K562 (cell line): Measurements from ENCODE around the gene ACSL6. TPM values are rescaled to one million over a fixed set of nuclear protein-coding genes. Genes with fewer than 3 reads are reported as not detected.

Experiments used
- ATAC-seq: fragments of 200-7000 bp; cut with Tn5 transposase; 3 replicates; pipeline ENCODE4 v1.9.1; 2020; ENCODE audit warnings: moderate library complexity
- BruUV-seq: library from RNA; stranded (reverse); fragments of 400-500 nt; replicated peaks from 2 replicates; lab custom pipeline; 2021; lab: Mats Ljungman, UMichigan
- CTCF ChIA-PET: fragments of 300-600 bp; formaldehyde crosslinking; extraction: SDS; loops from one replicate; lab custom pipeline; 2021; ENCODE audit warnings: low intra/inter-chr PET ratio; lab: Yijun Ruan, JAX
- POLR2A ChIA-PET: fragments of 300-600, 350-650 bp; sonication (Branson Sonifier 250); formaldehyde crosslinking; extraction: SDS; loops from one replicate; lab custom pipeline; 2021; ENCODE audit warnings: antibody characterized with exemption, inconsistent platforms; lab: Yijun Ruan, JAX
- DNase-seq, 4 experiments: peaks; one replicate each; pipeline versions ENCODE4 v3.0.0 to v3.0.0-alpha.2; 2011 to 2018; ENCODE audit warnings: low spot score in 3 of 4, mixed read lengths in 3 of 4; ENCODE audit errors: extremely low read depth in 1 of 4
- FAIRE-seq: peaks from 2 replicates; lab custom pipeline; 2011; peaks lifted over from hg19 to GRCh38; lab: Jason Lieb, UNC
- H2AFZ ChIP-seq: 2 replicates; pipeline ENCODE4 v1.6.0; 2011; ENCODE audit warnings: low read depth, low read length, control low read depth, inconsistent platforms
- H3K27ac ChIP-seq: fragments of 200-600 bp; 3 replicates; pipeline ENCODE4 v1.8.0; 2011; ENCODE audit warnings: low read depth, mild to moderate bottlenecking, control low read depth, inconsistent platforms, low read length, moderate library complexity, mixed read lengths; ENCODE audit errors: extremely low read depth
- H3K27me3 ChIP-seq, 2 experiments: fragments of 300-600 bp in 1 of 2; 2 replicates in 1 of 2; 3 replicates in 1 of 2; pipeline versions ENCODE4 v1.6.0 to v1.8.0; 2011; ENCODE audit warnings: inconsistent platforms in 2 of 2, low read length in 2 of 2, mild to moderate bottlenecking in 1 of 2, mixed read lengths in 1 of 2, moderate library complexity in 1 of 2; ENCODE audit not compliant: control insufficient read depth in 2 of 2, insufficient read depth in 2 of 2
- H3K36me3 ChIP-seq: fragments of 300-600 bp; 3 replicates; pipeline ENCODE4 v1.8.0; 2011; ENCODE audit warnings: mild to moderate bottlenecking, low read length, inconsistent platforms; ENCODE audit not compliant: control insufficient read depth, insufficient read depth
- H3K4me1 ChIP-seq, 2 experiments: fragments of 200-600 bp in 1 of 2; replicated peaks in 1 of 2; 2 replicates in 1 of 2; 3 replicates in 1 of 2; pipeline versions ENCODE4 v1.5.1 to v1.8.0; 2011; ENCODE audit warnings: inconsistent platforms in 2 of 2, low read length in 2 of 2, mild to moderate bottlenecking in 1 of 2, mixed read lengths in 1 of 2, moderate library complexity in 1 of 2; ENCODE audit not compliant: control insufficient read depth in 2 of 2, insufficient read depth in 2 of 2
- H3K4me2 ChIP-seq: 2 replicates; pipeline ENCODE4 v1.6.1; 2011; ENCODE audit warnings: low read length, control low read depth, inconsistent platforms, mixed read lengths; ENCODE audit not compliant: insufficient read depth
- H3K4me3 ChIP-seq: fragments of 200-600 bp; sonication (generic), shearing (Covaris generic); 2 replicates; pipeline ENCODE4 v1.5.1; 2016; ENCODE audit warnings: control low read depth, inconsistent platforms
- H3K79me2 ChIP-seq: fragments of 200-600 bp; 3 replicates; pipeline ENCODE4 v1.8.0; 2011; ENCODE audit warnings: low read length, inconsistent platforms; ENCODE audit not compliant: control insufficient read depth, insufficient read depth
- H3K9ac ChIP-seq, 2 experiments: 2 replicates each; pipeline versions ENCODE4 v1.6.0 to v1.6.1; 2011; ENCODE audit warnings: low read depth in 2 of 2, low read length in 2 of 2, control low read depth in 1 of 2, inconsistent platforms in 1 of 2, mild to moderate bottlenecking in 1 of 2, mixed read lengths in 1 of 2; ENCODE audit not compliant: insufficient read depth in 1 of 2
- H3K9me1 ChIP-seq: one replicate; pipeline ENCODE4 v1.6.0; 2011; ENCODE audit warnings: inconsistent platforms, mild to moderate bottlenecking, low read length, moderate library complexity; ENCODE audit not compliant: control insufficient read depth, insufficient read depth
- H3K9me3 ChIP-seq: replicated peaks from 2 replicates; pipeline ENCODE4 v1.5.1; 2011; ENCODE audit warnings: low read depth, low read length, inconsistent platforms; ENCODE audit not compliant: control insufficient read depth, insufficient read depth
- H4K20me1 ChIP-seq: replicated peaks from 2 replicates; pipeline ENCODE4 v1.6.1; 2011; ENCODE audit warnings: low read length, inconsistent platforms, mixed read lengths; ENCODE audit not compliant: control insufficient read depth, insufficient read depth
- ADNP ChIP-seq: fragments of 200-800 bp; sonication (Bioruptor generic); IDR thresholded peaks from 2 replicates; pipeline ENCODE4 v1.6.1; 2016; ENCODE audit warnings: missing genetic modification characterization, missing compliant biosample characterization
- DPF2 ChIP-seq: fragments of 450-650 bp; IDR thresholded peaks from 2 replicates; pipeline ENCODE4 v1.6.1; 2016
- ERF ChIP-seq: fragments of 450-650 bp; formaldehyde crosslinking; IDR thresholded peaks from 2 replicates; pipeline ENCODE4 v1.4.0; 2020; ENCODE audit warnings: mild to moderate bottlenecking, mixed read lengths
- FOS ChIP-seq: IDR thresholded peaks from 3 replicates; pipeline ENCODE4 v1.6.1; 2011; ENCODE audit not compliant: insufficient read length; ENCODE audit errors: extremely low read depth
- FOXJ2 ChIP-seq: fragments of 200-800 bp; sonication (Bioruptor generic); IDR thresholded peaks from 2 replicates; pipeline ENCODE4 v1.6.1; 2016; ENCODE audit warnings: missing genetic modification characterization, missing compliant biosample characterization
- HDAC1 ChIP-seq, 2 experiments: fragments of 450-650 bp; IDR thresholded peaks; 2 replicates each; pipeline ENCODE4 v1.6.1; 2016 to 2017; ENCODE audit warnings: inconsistent platforms in 1 of 2, mild to moderate bottlenecking in 1 of 2, moderate library complexity in 1 of 2
- KLF10 ChIP-seq: fragments of 250-450 bp; sonication (Bioruptor Pico); IDR thresholded peaks from 2 replicates; pipeline ENCODE4 v1.6.1; 2021; ENCODE audit warnings: matching md5 sums
- POLR2AphosphoS2 ChIP-seq: IDR thresholded peaks from 2 replicates; pipeline ENCODE4 v1.6.1; 2012; ENCODE audit warnings: low read length, improper control_type of control experiment
- POLR3A ChIP-seq: IDR thresholded peaks from 2 replicates; pipeline ENCODE4 v1.6.1; 2011; ENCODE audit warnings: borderline replicate concordance, mild to moderate bottlenecking, moderate library complexity; ENCODE audit not compliant: insufficient read length, insufficient read depth; ENCODE audit errors: extremely low read depth
- RFX5 ChIP-seq: IDR thresholded peaks from 2 replicates; pipeline ENCODE4 v1.6.1; 2011; ENCODE audit warnings: low read depth, mild to moderate bottlenecking, improper control_type of control experiment, low read length
- ZBTB40 ChIP-seq, 2 experiments: fragments of 450-650 bp in 1 of 2; sonication (generic) in 1 of 2; formaldehyde crosslinking in 1 of 2; IDR thresholded peaks; 2 replicates each; pipeline versions ENCODE4 v1.7.1 to v1.9.0; 2016 to 2022; ENCODE audit warnings: inconsistent platforms in 1 of 2, mild to moderate bottlenecking in 1 of 2, missing genetic modification reagents in 1 of 2
- WGBS: fragments of 100-300 bp; shearing (Covaris generic); methylation state at CpG from one replicate; pipeline ENCODE4 v1.1.6; 2016; ENCODE audit warnings: low coverage, mixed read lengths; ENCODE audit not compliant: insufficient coverage; ENCODE audit errors: missing lambda C conversion rate; 5-methylcytosine and 5-hydroxymethylcytosine counted together
- in situ Hi-C: fragments of 300-500 bp; cut with MboI; formaldehyde crosslinking; loops from 4 replicates; pipeline ENCODE4 v1.15.0; 2018; ENCODE audit warnings: inconsistent platforms, mixed read lengths
- intact Hi-C: fragments of 100-400 bp; cut with micrococcal nuclease; formaldehyde crosslinking; loops from 2 replicates; pipeline ENCODE4 v1.14.2; 2022
- polyA plus RNA-seq, 8 experiments: library from polyadenylated mRNA; depleted of rRNA in 4 of 8; stranded (reverse) in 5 of 8; unstranded in 3 of 8; fragments of >200 nt; fragmentation: Nextera tagmentation in 2 of 8; fragmentation: Illumina TruSeq in 1 of 8; extraction: Ambion mirVana in 2 of 8; extraction: Trizol in 1 of 8; gene quantifications; 2 replicates each; pipeline versions ENCODE4 v1.2.1 to v1.2.3, GENCODE V29; 2011 to 2014; ENCODE audit warnings: inconsistent platforms in 1 of 8, missing spikeins in 1 of 8
- total RNA-seq, 7 experiments: library from RNA; depleted of rRNA in 6 of 7; stranded (reverse); fragments of >200 nt in 6 of 7; fragmentation: Illumina TruSeq in 2 of 7; extraction: Trizol in 2 of 7; gene quantifications; 2 replicates each; pipeline versions ENCODE4 v1.2.1 to v1.2.3, GENCODE V29; 2011 to 2021; ENCODE audit warnings: low replicate concordance in 1 of 7

ACSL6 gene
- total and polyA plus RNA-seq, 9 of the 15 experiments (the other 6 are each of a cell fraction or from before 2014, with no cell fraction given), result 0.50 to 1.5 (median 0.69) TPM

DNA sequence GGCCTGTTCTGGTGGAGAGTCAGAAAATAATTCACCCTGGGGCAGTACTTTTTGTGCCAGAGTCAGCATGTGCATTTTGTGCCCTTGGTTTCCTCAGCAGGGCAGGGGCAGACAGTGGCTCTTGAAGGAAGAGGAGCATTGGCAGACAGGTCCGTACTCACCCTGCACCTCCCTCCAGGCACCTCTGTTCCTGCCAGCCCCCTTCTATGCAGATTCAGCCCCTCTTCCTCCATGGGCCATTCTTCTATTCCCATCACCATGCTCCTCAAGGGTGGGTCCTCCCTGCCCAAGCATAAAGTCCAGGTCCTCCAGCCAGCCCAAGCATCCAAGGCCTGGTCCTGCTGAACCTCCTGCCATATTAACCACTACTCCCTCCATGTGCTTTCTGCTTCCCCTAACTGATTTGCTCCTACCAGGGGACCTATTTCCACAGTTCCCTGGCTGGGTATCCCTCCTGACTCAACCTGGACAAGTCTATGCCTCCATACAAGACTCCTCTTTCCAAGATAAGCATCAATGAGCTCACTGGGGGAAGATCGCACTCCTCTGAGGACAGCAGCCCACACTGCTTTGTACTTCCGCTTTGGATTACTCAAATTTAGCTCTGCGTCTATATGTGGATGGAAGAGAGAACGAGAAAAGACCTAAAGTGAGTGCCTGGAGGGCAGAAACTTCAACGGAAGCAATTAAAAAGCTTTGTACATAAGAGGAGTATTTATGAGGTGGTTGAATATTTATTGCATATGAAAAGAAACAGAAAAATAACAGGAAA lies 9.3 kb upstream of the ACSL6 start:
- no TSS peak for BruUV-seq
- ATAC-seq (peak; percentile 85), DNase-seq (peak; percentile 37 to 55 (median 44)), FAIRE-seq (peak; percentile 82)
- Histone ChIP-seq H3K4me3 (no peak overlapping the region), H3K4me1 (peaks cover 4 to 9% of the 10 kb centered on the region in 2 experiments; a peak in 3 of 5 replicates), H4K20me1 (0 out of 2 replicates have a peak, but pooled peaks cover 4% of the 10 kb centered on the region), H3K36me3 (no peaks in the 10 kb centered on the region), H3K79me2 (no peaks in the 10 kb centered on the region), H3K27ac (no peak overlapping the region), H2AFZ (peak overlapping the region; percentile 30; the same call in 1 of the 2 replicates), H3K9me1 (no peaks in the 10 kb centered on the region), H3K9me3 (no peaks in the 10 kb centered on the region), H3K9ac (no peak overlapping the region), H3K27me3 (peaks cover 16 to 39% of the 10 kb centered on the region in 2 experiments), H3K4me2 (no peak overlapping the region; the same call in 1 of the 2 replicates)
- POLR2A ChIA-PET, result no interaction called here
- CTCF ChIA-PET, result interaction anchor here (0.5 kb wide), 1 partner anchor 431 kb away, joined by 3 read pairs; no protein-coding TSS in a partner anchor
- in situ Hi-C loops, result loop anchor here (25.0 kb wide), 1 partner anchor 583 kb away; no protein-coding TSS in a partner anchor
- intact Hi-C loops, result no loop called here
- 13% methylated on average over 6 of the region's 6 CpGs for WGBS
- TF ChIP-seq KLF10 (CRISPR knock-in tag) (no peak), HDAC1 (IDR thresholded peaks at IDR 0.05) (no peak), POLR3A (no peak), ADNP (no peak), ERF (CRISPR knock-in tag) (no peak), FOXJ2 (tag) (no peak), RFX5 (no peak), POLR2AphosphoS2 (no peak), DPF2 (peak; percentile 47; the same call in 1 of the 2 replicates), FOS (no peak), ZBTB40 (IDR thresholded peaks at IDR 0.05) (peak; percentile 35; the same call in 1 of the 2 replicates), ZBTB40 (CRISPR knock-in tag; IDR thresholded peaks at IDR 0.05) (no peak)
